ENCODE measurements around the gene CC2D2B.
A peak's percentile ranks its signal among the peaks of the same experiment; 100 is the strongest.
"Not testable (repeated sequence)": the region's sequence is repeated elsewhere in the genome, so short reads cannot be mapped to it uniquely, and the experiment has no call there.

The CC2D2B gene, protein sequence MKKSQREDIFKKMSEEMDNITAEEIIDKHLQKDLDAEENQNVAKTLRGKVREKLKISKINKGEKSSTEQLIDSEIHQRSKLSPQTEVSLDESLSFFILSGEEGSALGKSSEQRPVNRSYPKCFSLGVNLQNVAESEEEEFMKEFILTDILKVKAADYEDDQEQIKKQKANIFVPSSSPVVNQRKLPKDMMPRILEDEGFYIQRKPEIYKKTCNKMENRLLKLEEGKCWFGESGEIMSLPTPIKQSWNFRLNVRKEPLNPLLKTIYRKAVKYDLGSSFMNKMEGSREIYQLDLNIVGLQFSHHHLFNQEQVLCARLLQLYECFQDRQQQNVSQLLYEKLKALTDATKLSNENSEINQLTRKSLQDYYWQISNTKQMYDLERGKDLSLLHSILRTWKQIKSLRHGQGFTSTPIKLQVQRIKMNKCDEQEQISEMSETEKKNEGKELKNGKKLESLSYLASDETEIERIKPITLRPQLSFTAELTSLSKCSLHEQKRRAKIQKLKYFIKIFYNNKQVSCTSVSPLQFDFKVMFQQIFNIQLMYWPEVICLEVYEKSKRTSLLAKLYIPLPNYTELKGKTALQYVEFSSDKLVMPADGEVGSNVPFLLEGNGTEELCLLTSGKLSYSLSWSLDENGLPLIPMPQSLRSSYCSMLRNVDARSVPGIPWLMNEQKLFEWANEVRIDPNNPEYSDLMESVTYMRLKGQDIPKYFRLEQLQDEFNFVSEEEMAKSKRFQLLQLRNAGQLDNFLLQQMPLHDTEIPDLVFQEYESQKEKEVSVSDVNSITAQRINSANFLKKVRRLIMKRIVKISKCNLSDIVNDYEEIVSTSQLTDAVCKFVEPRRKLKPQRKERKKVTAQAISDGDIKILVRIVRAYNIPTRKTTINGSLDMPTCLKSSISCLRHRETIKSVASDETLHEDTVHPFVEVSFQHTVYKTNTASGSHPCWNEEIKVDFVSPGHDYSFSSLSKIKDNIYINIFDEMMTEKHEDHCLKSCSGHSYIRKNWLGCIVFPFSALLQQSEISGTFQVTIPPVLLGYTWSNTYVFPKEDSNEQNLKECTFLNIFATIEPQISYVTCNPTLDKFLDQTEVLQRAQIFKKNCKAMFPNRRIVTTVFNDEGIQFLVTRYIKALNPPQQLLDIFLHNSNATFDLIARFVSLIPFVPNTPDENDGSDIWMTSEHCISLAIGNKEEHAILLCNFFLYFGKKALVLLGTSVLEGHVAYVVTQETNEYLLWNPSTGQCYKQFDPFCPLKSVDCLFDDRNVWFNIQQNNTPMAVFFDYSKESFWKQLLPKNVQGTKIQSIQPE (N-terminal part only)

GRCh38 chr10:95907456-95908253 is at the start of gene CC2D2B:
Gene CC2D2B (plus strand): TSS chr10:95907975. CDS start chr10:95911324, 3,349 bp downstream.
- DNase-seq (ENCODE audit: low read depth in 2 of 2), result peak; percentile 56 to 67

GRCh38 chr10:95860166-95860940 is 47.4 kb upstream of the CC2D2B start:
- DNase-seq (ENCODE audit: low read depth in 2 of 2), result no peak

DNA sequence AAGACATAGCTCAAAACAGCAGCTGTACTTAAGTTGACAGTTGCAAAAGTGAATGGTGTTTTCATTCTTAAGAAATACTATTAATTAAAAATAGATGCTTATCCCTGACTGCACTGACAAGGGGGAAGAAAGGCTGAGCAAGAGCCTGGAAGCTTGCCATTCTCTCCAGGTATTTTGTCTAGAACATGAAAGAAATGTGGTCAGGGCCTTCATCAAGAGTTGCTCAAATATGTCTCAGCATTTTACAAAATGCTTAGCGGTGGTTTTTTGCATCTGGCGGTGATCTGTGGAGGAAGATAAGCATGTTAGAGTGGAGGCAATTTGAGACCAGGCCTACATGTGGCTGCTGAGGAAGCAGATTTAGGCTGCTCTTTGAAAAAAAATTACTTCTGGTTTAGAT is 46.4 kb upstream of the CC2D2B start:
- no peak for DNase-seq (ENCODE audit: low read depth in 2 of 2)

DNA sequence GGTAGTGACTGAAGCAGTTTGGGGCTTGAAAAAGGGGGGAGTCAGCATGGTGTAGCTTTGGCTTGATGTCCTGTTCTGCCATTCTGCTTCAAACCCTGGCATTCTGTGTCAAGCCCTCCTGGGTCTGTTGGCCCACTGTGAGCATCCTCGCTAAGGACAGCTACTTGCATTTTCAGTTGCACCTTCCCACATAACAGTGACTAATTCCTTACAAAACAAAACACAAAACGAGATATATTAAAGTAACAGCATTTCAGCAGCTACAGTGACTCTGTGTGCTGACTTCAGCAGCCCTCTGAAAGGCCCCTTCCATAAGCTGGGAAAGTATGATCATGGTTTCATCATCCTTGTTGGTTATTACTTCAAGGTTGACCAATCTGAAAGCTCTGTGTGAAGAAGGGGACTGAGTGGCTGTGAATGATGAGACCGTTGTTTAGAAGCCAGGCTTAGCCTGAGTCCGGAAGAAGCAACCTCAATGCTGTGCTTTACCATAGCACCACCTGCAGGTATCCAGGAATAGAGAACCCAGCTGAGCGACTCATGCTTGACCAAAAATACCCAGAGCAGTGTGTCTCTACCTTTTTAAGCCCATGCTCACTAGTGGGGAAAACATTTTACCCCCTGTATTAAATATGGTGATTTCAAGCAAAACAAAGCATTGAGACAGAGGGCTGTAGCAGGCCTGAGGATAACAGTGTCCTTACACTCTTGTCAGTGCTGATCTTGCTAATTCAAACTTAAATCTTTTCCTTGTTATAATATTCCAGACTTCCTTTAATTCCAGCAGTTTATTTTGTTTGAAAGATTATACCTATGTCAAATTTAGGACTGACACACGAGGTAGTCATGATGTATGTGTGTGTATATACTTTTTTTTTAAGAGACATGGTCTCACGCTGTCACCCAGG is 42.6 kb upstream of the CC2D2B start:
- DNase-seq (ENCODE audit: low read depth in 2 of 2), result no peak

GRCh38 chr10:95865814-95866466 is 41.8 kb upstream of the CC2D2B start:
- DNase-seq (ENCODE audit: low read depth in 2 of 2), result no peak

- no peak for DNase-seq (ENCODE audit: low read depth in 2 of 2)
Observed at GRCh38 chr10:95866467-95866842, 41.3 kb upstream of the CC2D2B start.

- no peak for DNase-seq (ENCODE audit: low read depth in 2 of 2)
Observed at GRCh38 chr10:95867866-95868265, 39.9 kb upstream of the CC2D2B start.

GRCh38 chr10:95872158-95872711 is 35.5 kb upstream of the CC2D2B start:
- DNase-seq (ENCODE audit: low read depth in 2 of 2), result no peak

GRCh38 chr10:95873139-95873538 is 34.6 kb upstream of the CC2D2B start:
- DNase-seq (ENCODE audit: low read depth in 2 of 2), result no peak

DNA sequence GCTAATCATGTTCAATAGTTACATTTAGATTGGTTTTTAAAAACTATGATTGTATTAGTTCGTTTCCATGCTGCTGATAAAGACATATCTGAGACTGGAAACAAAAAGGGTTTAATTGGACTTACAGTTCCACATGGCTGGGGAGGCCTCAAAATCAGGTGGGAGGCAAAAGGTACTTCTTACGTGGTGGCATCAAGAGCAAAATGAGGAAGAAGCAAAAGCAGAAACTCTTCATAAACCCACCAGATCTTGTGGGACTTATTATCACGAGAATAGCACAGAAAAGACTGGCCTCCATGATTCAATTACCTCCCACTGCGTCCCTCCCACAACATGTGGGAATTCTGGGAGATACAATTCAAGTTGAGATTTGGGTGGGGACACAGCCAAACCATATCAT is 34.1 kb upstream of the CC2D2B start:
- DNase-seq (ENCODE audit: low read depth in 2 of 2), result no peak

DNA sequence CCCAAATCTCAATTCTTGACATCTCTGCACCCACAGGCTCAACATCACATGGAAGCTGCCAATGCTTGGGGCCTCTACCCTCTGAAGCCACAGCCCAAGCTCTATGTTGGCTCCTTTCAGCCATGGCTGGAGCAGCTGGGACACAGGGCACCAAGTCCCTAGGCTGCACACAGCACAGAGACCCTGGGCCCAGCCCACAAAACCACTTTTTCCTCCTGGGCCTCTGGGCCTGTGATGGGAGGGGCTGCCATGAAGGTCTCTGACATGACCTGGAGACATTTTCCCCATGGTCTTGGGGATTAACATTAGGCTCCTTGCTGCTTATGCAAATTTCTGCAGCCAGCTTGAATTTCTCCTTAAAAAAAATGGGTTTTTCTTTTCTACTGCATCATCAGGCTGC is 33.0 kb upstream of the CC2D2B start:
- not testable (repeated sequence) for DNase-seq (ENCODE audit: low read depth in 2 of 2)

- DNase-seq (ENCODE audit: low read depth in 2 of 2), result no peak
Observed at GRCh38 chr10:95876756-95877155, 31.0 kb upstream of the CC2D2B start.

GRCh38 chr10:95877881-95878280 is 29.9 kb upstream of the CC2D2B start:
- no peak for DNase-seq (ENCODE audit: low read depth in 2 of 2)

DNA sequence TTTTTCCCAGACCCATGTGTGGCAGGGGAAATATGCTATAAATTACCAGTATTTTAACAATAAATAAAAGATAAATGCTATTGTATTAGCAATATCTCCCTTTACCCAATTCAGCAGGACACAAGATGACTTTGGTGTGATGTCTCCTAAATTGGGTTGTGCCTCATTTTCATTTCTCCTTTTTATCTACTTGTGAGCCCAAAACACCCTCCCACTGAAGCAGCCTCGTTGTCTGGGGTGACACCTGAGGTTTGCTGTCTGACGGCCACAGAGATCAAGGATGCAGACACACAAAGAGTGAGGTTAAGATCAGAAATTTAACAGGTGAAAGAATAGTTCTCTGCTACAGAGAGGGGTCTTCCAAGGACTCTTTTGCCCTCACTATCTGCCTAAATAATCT is 27.1 kb upstream of the CC2D2B start:
- DNase-seq (ENCODE audit: low read depth in 2 of 2), result no peak

DNA sequence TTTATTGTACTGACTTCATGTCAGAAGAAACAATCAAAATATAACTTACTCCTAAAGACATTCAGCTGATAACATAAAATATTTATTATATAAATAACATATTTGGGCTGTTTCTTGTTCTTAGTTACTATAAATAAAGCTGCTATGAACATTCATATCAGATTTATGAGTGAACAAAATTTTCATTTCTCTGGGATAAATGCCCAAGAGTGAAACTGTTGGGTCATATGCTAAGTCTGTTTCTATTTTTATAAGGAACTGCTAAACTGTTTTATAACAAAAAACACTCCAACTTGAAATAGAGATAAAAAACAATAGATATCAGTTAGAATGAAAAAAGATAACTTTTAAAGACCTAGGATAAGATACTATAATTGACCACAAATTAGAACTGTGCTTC is 26.5 kb upstream of the CC2D2B start:
- no peak for DNase-seq (ENCODE audit: low read depth in 2 of 2)

- no peak for DNase-seq (ENCODE audit: low read depth in 2 of 2)
Observed at GRCh38 chr10:95889830-95890229, 17.9 kb upstream of the CC2D2B start.

DNA sequence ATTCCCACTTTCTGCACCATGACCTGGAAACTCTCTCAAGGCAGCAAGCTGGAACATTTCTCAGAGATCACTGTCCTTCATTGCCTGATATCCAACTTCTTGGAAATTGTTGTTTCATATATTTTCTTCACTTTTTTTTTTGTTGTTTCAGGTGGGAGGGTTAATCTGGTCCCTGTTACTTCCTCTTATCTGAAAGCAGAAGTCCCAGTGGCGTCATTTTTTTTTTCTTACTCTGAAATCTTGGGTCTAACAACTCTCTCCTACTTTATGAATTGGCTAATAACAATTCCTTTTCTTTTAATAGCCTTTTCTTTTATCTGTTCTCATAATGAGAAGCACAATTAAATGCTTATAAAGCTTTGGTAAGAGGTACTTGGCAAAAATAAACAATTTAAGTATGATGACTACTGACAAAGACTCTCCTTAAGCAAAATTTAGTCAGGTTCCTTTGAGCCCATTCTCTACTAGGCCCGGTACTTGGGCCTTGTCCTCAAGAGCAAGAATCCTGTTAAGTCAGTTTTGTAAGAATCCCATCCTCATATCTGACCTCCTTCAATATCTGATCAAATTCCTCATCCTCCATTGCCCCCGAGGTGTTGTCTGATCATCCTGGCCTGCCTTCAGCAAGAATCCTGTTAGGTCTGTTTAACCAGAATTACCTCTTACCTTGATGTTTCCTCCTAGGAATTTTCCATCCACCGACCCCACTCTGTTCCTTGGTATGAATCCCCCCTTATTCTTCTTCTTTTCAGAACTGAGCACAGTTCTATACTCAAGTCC is 11.5 kb upstream of the CC2D2B start:
- no peak for DNase-seq (ENCODE audit: low read depth in 2 of 2)
